Breast epithelium (tissue), 4 donors: ENCODE results near the gene DZIP1. TPM values are rescaled to one million over a fixed set of nuclear protein-coding genes. Genes with fewer than 3 reads are reported as not detected.
A peak's percentile ranks its signal among the peaks of the same experiment; 100 is the strongest.

Experiments used
- DNase-seq, 2 donors: peaks; one replicate each; pipeline ENCODE4 v3.0.0-alpha.2; 2019; ENCODE audit warnings: low spot score in 2 of 2
- H3K27ac ChIP-seq, 2 donors: fragments of 200-600 bp; sonication (generic) in 1 of 2; one replicate each; pipeline ENCODE4 v1.5.1; 2016 to 2019; ENCODE audit warnings: mild to moderate bottlenecking in 1 of 2
- H3K27me3 ChIP-seq, 2 donors: fragments of 200-600 bp; sonication (generic) in 1 of 2; one replicate each; pipeline versions ENCODE4 v1.5.1 to v1.6.0; 2017 to 2019; ENCODE audit warnings: control low read depth in 1 of 2, mild to moderate bottlenecking in 1 of 2
- H3K36me3 ChIP-seq: fragments of 200-600 bp; one replicate; pipeline ENCODE4 v1.5.1; 2019
- H3K4me1 ChIP-seq, 2 donors: fragments of 200-600 bp; sonication (generic); one replicate each; pipeline ENCODE4 v1.5.1; 2016 to 2019; ENCODE audit warnings: control low read depth in 1 of 2
- H3K4me3 ChIP-seq, 3 donors: fragments of 200-600 bp; sonication (generic); 1 replicate in 2 of 3; 2 replicates in 1 of 3; pipeline ENCODE4 v1.5.1; 2016 to 2019; ENCODE audit warnings: mild to moderate bottlenecking in 3 of 3, moderate library complexity in 2 of 3
- H3K9me3 ChIP-seq, 2 donors: fragments of 200-600 bp; sonication (generic) in 1 of 2; one replicate each; pipeline ENCODE4 v1.5.1; 2016 to 2019; ENCODE audit warnings: control low read depth in 1 of 2
- CTCF ChIP-seq, 3 donors: fragments of 450-650 bp; IDR thresholded peaks; one replicate each; pipeline ENCODE4 v1.5.1; 2016 to 2017; ENCODE audit warnings: antibody characterized with exemption in 3 of 3, mild to moderate bottlenecking in 3 of 3, moderate library complexity in 3 of 3
- POLR2A ChIP-seq: fragments of 450-650 bp; IDR thresholded peaks from one replicate; pipeline ENCODE4 v1.6.1; 2016; ENCODE audit warnings: antibody characterized with exemption, mild to moderate bottlenecking, moderate library complexity
- POLR2AphosphoS5 ChIP-seq, 3 donors: sonication (generic); formaldehyde crosslinking; IDR thresholded peaks; one replicate each; pipeline ENCODE4 v1.6.1; 2017; ENCODE audit warnings: antibody characterized with exemption in 3 of 3
- intact Hi-C: fragments of 100-400 bp; cut with DNase I; formaldehyde crosslinking; loops from one replicate; pipeline ENCODE4 v1.15.1; 2023; ENCODE audit warnings: low total_unique reads
- total RNA-seq, 3 donors: library from RNA; depleted of rRNA; stranded (reverse); fragments of >200 nt; gene quantifications; one replicate each; pipeline ENCODE4 v1.1.0, GENCODE V29; 2016

Gene DZIP1
- total RNA-seq, 3 donors from 2014 or later: 10.2 to 20.3 (median 10.4) TPM

- Histone ChIP-seq H3K27ac (peak overlapping the region; percentile 3 to 85), H3K36me3 (no peaks in the 10 kb centered on the region), H3K27me3 (peaks cover 0 to 21% of the 10 kb centered on the region in 2 donors), H3K4me1 (peaks cover 0 to 9% of the 10 kb centered on the region in 2 donors), H3K9me3 (no peaks in the 10 kb centered on the region), H3K4me3 (peak overlapping the region; percentile 53 to 73 (median 63))
- intact Hi-C loops: no loop called here
- TF ChIP-seq POLR2AphosphoS5 (IDR thresholded peaks at IDR 0.05) (no peak), POLR2A (no peak), CTCF (IDR thresholded peaks at IDR 0.05) (no peak)
- no peak for DNase-seq
These were observed 953 bp downstream of the DZIP1 start for GRCh38 chr13:95643571-95643935.

- H3K27ac ChIP-seq: peak overlapping the region in 1 of 2 donors; percentile 85
- H3K4me1 ChIP-seq: peaks cover 0 to 9% of the 10 kb centered on the region in 2 donors
- H3K36me3 ChIP-seq: no peaks in the 10 kb centered on the region
- no peak for TF ChIP-seq POLR2A
- no peak for TF ChIP-seq CTCF (IDR thresholded peaks at IDR 0.05)
- TF ChIP-seq POLR2AphosphoS5 (IDR thresholded peaks at IDR 0.05): no peak
- H3K9me3 ChIP-seq: no peaks in the 10 kb centered on the region
- DNase-seq: no peak
- peaks cover 0 to 21% of the 10 kb centered on the region in 2 donors for H3K27me3 ChIP-seq
- intact Hi-C loops: no loop called here
- H3K4me3 ChIP-seq: peak overlapping the region in 2 of 3 donors; percentile 53 to 73
These were observed 1.5 kb downstream of the DZIP1 start for GRCh38 chr13:95642999-95643398.

DNA sequence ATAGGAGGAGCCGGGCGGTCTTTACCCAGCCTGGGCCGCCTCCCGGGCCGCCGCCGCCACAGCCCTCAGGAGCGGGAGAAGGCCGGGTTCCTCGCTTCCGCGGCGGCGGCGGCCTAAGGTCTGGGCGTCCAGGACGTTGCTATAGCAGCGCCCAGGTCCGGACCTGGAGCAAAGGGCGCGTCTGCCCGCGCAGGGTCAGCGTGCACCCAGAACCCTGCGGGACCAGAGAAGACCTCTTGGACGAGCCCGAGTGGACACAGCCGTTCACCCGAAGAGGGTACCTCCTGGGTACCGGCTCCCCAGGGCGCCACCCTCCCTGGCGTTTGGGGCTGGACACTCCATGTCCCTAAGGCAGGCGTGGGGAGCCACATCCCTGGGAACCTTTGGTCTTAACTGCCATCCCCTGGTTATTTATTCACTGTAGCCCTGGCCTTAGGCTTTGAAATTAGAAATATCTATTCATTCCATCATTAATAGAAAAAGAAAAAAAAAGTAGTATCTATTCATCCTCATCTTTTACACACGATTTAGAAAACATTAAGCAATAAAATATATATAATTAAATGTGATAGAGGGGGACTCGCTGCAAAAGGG lies 2.4 kb downstream of the DZIP1 start:
- Histone ChIP-seq H3K27me3 (peaks cover 0 to 21% of the 10 kb centered on the region in 2 donors), H3K4me3 (peak overlapping the region; percentile 42 to 72 (median 57)), H3K9me3 (no peaks in the 10 kb centered on the region), H3K27ac (no peak overlapping the region), H3K4me1 (peaks cover 0 to 9% of the 10 kb centered on the region in 2 donors), H3K36me3 (no peaks in the 10 kb centered on the region)
- intact Hi-C loops: no loop called here
- no peak for DNase-seq
- no peak for TF ChIP-seq CTCF (IDR thresholded peaks at IDR 0.05)
- no peak for TF ChIP-seq POLR2A
- TF ChIP-seq POLR2AphosphoS5 (IDR thresholded peaks at IDR 0.05): no peak

GRCh38 chr13:95641291-95642027 lies 3.0 kb downstream of the DZIP1 start:
- TF ChIP-seq CTCF (IDR thresholded peaks at IDR 0.05) (no peak), POLR2A (no peak), POLR2AphosphoS5 (IDR thresholded peaks at IDR 0.05) (no peak)
- intact Hi-C loops: no loop called here
- no peaks in the 10 kb centered on the region for H3K36me3 ChIP-seq
- peak overlapping the region in 1 of 2 donors; percentile 19 for H3K27ac ChIP-seq
- peaks cover 0 to 21% of the 10 kb centered on the region in 2 donors for H3K27me3 ChIP-seq
- H3K4me3 ChIP-seq: peak overlapping the region; percentile 42 to 72 (median 57)
- H3K9me3 ChIP-seq: no peaks in the 10 kb centered on the region
- no peak for DNase-seq
- H3K4me1 ChIP-seq: peaks cover 0 to 9% of the 10 kb centered on the region in 2 donors

DNA sequence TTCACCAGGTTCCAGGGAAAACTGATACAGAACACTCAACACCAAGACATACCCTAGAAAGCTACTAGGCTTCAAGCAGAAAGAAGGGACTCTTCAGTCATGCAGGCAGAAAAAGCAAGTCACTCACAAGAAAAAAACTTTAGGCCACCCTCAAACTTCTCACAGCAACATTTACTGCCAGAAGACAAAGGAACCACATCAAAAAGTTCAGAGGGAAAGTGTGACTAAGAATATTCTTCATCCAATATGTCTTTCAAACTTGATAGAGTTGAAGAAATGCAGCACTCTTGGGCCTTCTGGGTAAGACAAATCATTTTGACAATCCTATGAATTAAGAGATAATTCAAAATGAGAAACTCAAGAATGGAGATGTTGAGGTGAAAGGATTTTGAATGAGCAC lies 7.7 kb downstream of the DZIP1 start:
- intact Hi-C loops: no loop called here
- H3K4me1 ChIP-seq: peaks cover 0 to 4% of the 10 kb centered on the region in 2 donors
- no peak for TF ChIP-seq CTCF (IDR thresholded peaks at IDR 0.05)
- TF ChIP-seq POLR2AphosphoS5 (IDR thresholded peaks at IDR 0.05): no peak
- TF ChIP-seq POLR2A: no peak
- no peak overlapping the region for H3K27ac ChIP-seq
- DNase-seq: no peak
- no peaks in the 10 kb centered on the region for H3K36me3 ChIP-seq
- H3K27me3 ChIP-seq: peaks cover 0 to 8% of the 10 kb centered on the region in 2 donors
- no peak overlapping the region for H3K4me3 ChIP-seq
- no peaks in the 10 kb centered on the region for H3K9me3 ChIP-seq
